ENCODE results near the gene CEP131.

Gene CEP131

GRCh38 chr17:81163703-81164370 lies 58.9 kb downstream of the CEP131 start:
- H3K27ac ChIP-seq (replicated peaks) = no peak overlapping the region
- no peak overlapping the region for H3K4me3 ChIP-seq (replicated peaks; ENCODE audit: insufficient read depth, low read length)
- peaks cover 28% of the 10 kb centered on the region for H3K27me3 ChIP-seq (ENCODE audit: insufficient read depth, poor library complexity, severe bottlenecking)
- no peak for DNase-seq (ENCODE audit: low read depth in 1 of 2, low spot score in 1 of 2)
- TF ChIP-seq REST (IDR thresholded peaks at IDR 0.05; ENCODE audit: insufficient replicate concordance, low read depth) = no peak
- no peak for TF ChIP-seq GABPA (IDR thresholded peaks at IDR 0.05; ENCODE audit: low read depth)
- TF ChIP-seq POLR2AphosphoS5 (IDR thresholded peaks at IDR 0.05; ENCODE audit: low read depth) = no peak
- TF ChIP-seq, protein P1, sequence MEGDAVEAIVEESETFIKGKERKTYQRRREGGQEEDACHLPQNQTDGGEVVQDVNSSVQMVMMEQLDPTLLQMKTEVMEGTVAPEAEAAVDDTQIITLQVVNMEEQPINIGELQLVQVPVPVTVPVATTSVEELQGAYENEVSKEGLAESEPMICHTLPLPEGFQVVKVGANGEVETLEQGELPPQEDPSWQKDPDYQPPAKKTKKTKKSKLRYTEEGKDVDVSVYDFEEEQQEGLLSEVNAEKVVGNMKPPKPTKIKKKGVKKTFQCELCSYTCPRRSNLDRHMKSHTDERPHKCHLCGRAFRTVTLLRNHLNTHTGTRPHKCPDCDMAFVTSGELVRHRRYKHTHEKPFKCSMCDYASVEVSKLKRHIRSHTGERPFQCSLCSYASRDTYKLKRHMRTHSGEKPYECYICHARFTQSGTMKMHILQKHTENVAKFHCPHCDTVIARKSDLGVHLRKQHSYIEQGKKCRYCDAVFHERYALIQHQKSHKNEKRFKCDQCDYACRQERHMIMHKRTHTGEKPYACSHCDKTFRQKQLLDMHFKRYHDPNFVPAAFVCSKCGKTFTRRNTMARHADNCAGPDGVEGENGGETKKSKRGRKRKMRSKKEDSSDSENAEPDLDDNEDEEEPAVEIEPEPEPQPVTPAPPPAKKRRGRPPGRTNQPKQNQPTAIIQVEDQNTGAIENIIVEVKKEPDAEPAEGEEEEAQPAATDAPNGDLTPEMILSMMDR (IDR thresholded peaks at IDR 0.05; ENCODE audit: insufficient read depth, low read length) = no peak
- no peak for TF ChIP-seq SPI1 (IDR thresholded peaks at IDR 0.05; ENCODE audit: borderline replicate concordance, low read depth)

DNA sequence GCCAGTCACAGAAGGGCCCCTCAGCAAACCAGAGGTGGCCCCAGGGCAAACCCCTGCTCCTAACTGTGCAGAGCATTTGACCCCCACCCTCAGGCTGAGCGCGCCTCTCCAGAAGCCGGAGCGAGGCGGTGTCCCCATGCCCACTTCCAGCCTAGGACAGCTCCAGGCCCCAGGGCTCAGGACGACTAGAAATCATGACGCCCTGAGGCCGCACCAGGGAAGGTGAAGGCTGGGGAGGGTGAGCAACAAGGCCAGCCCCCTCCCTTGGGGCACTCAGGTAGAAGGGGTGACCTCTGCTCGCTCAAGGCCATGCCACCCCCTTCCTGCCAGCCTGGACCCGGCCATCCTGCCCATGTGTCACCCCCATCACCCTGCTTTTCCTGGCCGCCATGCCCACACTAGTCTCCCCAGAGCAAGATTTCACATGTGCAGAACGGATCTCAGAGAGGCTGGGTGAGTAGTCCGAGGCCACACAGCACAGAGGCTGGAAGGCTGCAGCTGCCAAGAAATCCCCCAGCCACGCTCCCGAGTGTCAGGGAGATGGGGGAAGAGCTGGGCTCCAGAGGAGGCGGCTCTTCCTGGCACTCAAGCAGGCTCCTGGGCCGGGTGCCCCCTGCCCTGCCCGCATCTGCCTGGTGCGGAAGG lies 59.6 kb downstream of the CEP131 start:
- TF ChIP-seq SPI1 (IDR thresholded peaks at IDR 0.05; ENCODE audit: borderline replicate concordance, low read depth) (no peak), REST (IDR thresholded peaks at IDR 0.05; ENCODE audit: insufficient replicate concordance, low read depth) (no peak), GABPA (IDR thresholded peaks at IDR 0.05; ENCODE audit: low read depth) (no peak), POLR2AphosphoS5 (IDR thresholded peaks at IDR 0.05; ENCODE audit: low read depth) (no peak)
- TF ChIP-seq, protein P1 (IDR thresholded peaks at IDR 0.05; ENCODE audit: insufficient read depth, low read length) = no peak
- Histone ChIP-seq H3K27me3 (ENCODE audit: insufficient read depth, poor library complexity, severe bottlenecking) (peaks cover 23% of the 10 kb centered on the region), H3K27ac (replicated peaks) (no peak overlapping the region), H3K4me3 (replicated peaks; ENCODE audit: insufficient read depth, low read length) (no peak overlapping the region)
- no peak for DNase-seq (ENCODE audit: low read depth in 1 of 2, low spot score in 1 of 2)

DNA sequence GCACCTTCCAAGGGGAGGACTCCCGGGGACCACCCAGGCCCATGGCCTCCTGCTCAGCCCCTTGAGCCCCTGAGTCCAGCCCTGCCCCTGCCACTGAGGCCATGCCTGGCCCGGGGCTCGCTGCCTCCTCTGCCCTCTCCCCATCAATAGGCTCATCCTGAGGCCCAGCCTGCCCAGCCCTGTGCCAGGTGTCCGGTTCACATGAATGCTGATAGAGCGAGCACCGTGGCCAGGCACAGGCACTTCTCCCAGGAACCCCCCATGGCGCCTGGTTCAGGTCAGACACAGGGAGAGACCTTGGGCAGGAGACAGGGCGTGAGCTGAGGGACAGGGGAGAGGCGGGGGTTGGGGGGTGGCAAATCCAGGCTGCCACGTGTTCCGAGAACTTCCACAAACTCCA lies 60.3 kb downstream of the CEP131 start:
- no peak for DNase-seq (ENCODE audit: low read depth in 1 of 2, low spot score in 1 of 2)
- peaks cover 21% of the 10 kb centered on the region for H3K27me3 ChIP-seq (ENCODE audit: insufficient read depth, poor library complexity, severe bottlenecking)
- H3K4me3 ChIP-seq (replicated peaks; ENCODE audit: insufficient read depth, low read length) = no peak overlapping the region
- H3K27ac ChIP-seq (replicated peaks) = no peak overlapping the region
- TF ChIP-seq REST (IDR thresholded peaks at IDR 0.05; ENCODE audit: insufficient replicate concordance, low read depth) (no peak), GABPA (IDR thresholded peaks at IDR 0.05; ENCODE audit: low read depth) (no peak), POLR2AphosphoS5 (IDR thresholded peaks at IDR 0.05; ENCODE audit: low read depth) (no peak), SPI1 (IDR thresholded peaks at IDR 0.05; ENCODE audit: borderline replicate concordance, low read depth) (no peak)
- TF ChIP-seq, protein P1 (IDR thresholded peaks at IDR 0.05; ENCODE audit: insufficient read depth, low read length) = no peak

All from HL-60 (cell line).